ENCODE results near the gene MYCN.

DNA sequence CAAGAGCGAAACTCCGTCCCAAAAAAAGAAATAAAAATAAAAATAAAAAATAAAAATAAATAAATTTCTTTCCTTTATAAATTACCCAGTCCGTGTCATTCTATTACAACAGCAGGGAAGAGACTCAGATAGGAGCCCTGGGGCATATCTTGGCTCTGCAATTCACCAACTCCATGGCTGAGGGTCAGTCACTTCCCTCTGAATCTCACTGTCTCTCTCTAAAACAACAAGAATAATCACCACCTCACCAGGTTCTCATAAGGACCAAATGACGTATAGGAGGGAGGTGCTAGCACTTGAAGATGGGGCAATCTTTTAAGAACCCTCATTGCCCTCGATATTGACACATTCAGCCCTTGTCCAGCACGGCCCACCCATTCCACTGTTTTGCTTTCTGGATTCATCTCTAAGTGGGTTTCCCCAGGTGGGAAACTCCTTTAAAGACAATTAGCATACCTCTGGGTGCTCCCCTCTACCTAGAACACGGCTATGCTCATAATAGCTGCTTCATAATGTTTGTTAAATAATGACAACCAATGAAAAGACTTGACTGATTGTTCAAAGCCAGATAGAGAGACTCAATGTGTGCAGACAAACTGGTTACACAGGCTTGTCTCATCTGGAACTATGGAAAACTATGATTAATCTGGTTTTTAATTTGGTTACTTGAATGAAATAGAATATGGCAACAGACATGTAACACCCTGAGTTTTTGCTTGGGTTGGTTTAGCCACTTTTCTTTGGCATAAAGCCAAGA, 15.1 kb downstream of the MYCN start:
- TF ChIP-seq EZH2phosphoT487 (IDR thresholded peaks at IDR 0.05; ENCODE audit: low read depth, severe bottlenecking, unreplicated experiment) (no peak), EZH2 (IDR thresholded peaks at IDR 0.05; ENCODE audit: borderline replicate concordance) (no peak)
